DOHH2 (cell line): ENCODE results near the gene PTPN5.

Source experiments
- H3F3A ChIP-seq: fragments of 200-600 bp; sonication (generic), shearing (Covaris generic); 2 replicates; pipeline ENCODE4 v1.6.0; 2016; ENCODE audit warnings: antibody characterized with exemption, mild to moderate bottlenecking; ENCODE audit not compliant: control insufficient read depth, insufficient read depth
- H3K27ac ChIP-seq: fragments of 200-600 bp; sonication (generic); 2 replicates; pipeline ENCODE4 v1.5.1; 2014; ENCODE audit warnings: low read depth, mild to moderate bottlenecking, low read length, moderate library complexity
- H3K27me3 ChIP-seq: fragments of 200-600 bp; sonication (generic); 2 replicates; pipeline ENCODE4 v1.6.1; 2014; ENCODE audit warnings: mild to moderate bottlenecking, low read length, mixed read lengths; ENCODE audit not compliant: control insufficient read depth
- H3K36me3 ChIP-seq: fragments of 200-600 bp; sonication (generic); 2 replicates; pipeline ENCODE4 v1.6.1; 2014; ENCODE audit warnings: mild to moderate bottlenecking, low read length, moderate library complexity, mixed read lengths; ENCODE audit not compliant: control insufficient read depth
- H3K4me1 ChIP-seq: fragments of 200-600 bp; sonication (generic); 2 replicates; pipeline ENCODE4 v1.6.1; 2014; ENCODE audit warnings: mild to moderate bottlenecking, low read length, mixed read lengths; ENCODE audit not compliant: control insufficient read depth
- H3K4me2 ChIP-seq: fragments of 200-600 bp; sonication (generic); 2 replicates; pipeline ENCODE4 v1.6.0; 2014; ENCODE audit warnings: mild to moderate bottlenecking, low read length, moderate library complexity
- H3K4me3 ChIP-seq: fragments of 200-600 bp; sonication (generic); 2 replicates; pipeline ENCODE4 v1.5.1; 2014; ENCODE audit warnings: mild to moderate bottlenecking, low read length, mixed read lengths
- H3K79me2 ChIP-seq: fragments of 200-600 bp; sonication (generic); 2 replicates; pipeline ENCODE4 v1.6.1; 2014; ENCODE audit warnings: mild to moderate bottlenecking, low read length, mixed read lengths; ENCODE audit not compliant: control insufficient read depth
- H3K9me2 ChIP-seq: fragments of 200-600 bp; sonication (generic); replicated peaks from 2 replicates; pipeline ENCODE4 v1.6.1; 2014; ENCODE audit warnings: mild to moderate bottlenecking, low read length, mixed read lengths; ENCODE audit not compliant: control insufficient read depth
- H3K9me3 ChIP-seq: fragments of 200-600 bp; sonication (generic); 2 replicates; pipeline ENCODE4 v1.6.1; 2014; ENCODE audit warnings: antibody characterized with exemption, low read length, mixed read lengths; ENCODE audit not compliant: control insufficient read depth, insufficient read depth
- H4K20me1 ChIP-seq: fragments of 200-600 bp; sonication (generic); 2 replicates; pipeline ENCODE4 v1.6.0; 2014; ENCODE audit warnings: low read depth, mild to moderate bottlenecking, antibody characterized with exemption, low read length, moderate library complexity; ENCODE audit not compliant: control insufficient read depth, insufficient read depth
- CTCF ChIP-seq: fragments of 200-600 bp; sonication (generic); IDR thresholded peaks from one replicate; pipeline ENCODE4 v1.5.1; 2014; ENCODE audit warnings: antibody characterized with exemption, mild to moderate bottlenecking, low read depth, low read length; ENCODE audit not compliant: poor library complexity, severe bottlenecking
- EZH2phosphoT487 ChIP-seq: fragments of 200-600 bp; sonication (generic); IDR thresholded peaks from 2 replicates; pipeline ENCODE4 v1.6.1; 2017; ENCODE audit warnings: borderline replicate concordance, mild to moderate bottlenecking, antibody characterized with exemption, low read length, moderate library complexity, mixed read lengths

The PTPN5 gene

GRCh38 chr11:18770479-18771125 is 21.0 kb downstream of the PTPN5 start:
- H3K4me1 ChIP-seq: peaks cover 17% of the 10 kb centered on the region
- peaks cover 28% of the 10 kb centered on the region for H3K27me3 ChIP-seq
- no peaks in the 10 kb centered on the region for H3F3A ChIP-seq
- no peaks in the 10 kb centered on the region for H3K36me3 ChIP-seq
- H3K4me3 ChIP-seq: no peak overlapping the region
- no peaks in the 10 kb centered on the region for H4K20me1 ChIP-seq
- no peaks in the 10 kb centered on the region for H3K9me2 ChIP-seq
- H3K9me3 ChIP-seq: no peaks in the 10 kb centered on the region
- H3K27ac ChIP-seq: no peak overlapping the region
- H3K79me2 ChIP-seq: no peaks in the 10 kb centered on the region
- no peak for TF ChIP-seq CTCF
- TF ChIP-seq EZH2phosphoT487: no peak
- H3K4me2 ChIP-seq: no peak overlapping the region

GRCh38 chr11:18769802-18770456 is 21.7 kb downstream of the PTPN5 start:
- H4K20me1 ChIP-seq: no peaks in the 10 kb centered on the region
- no peaks in the 10 kb centered on the region for H3K79me2 ChIP-seq
- H3K9me2 ChIP-seq: no peaks in the 10 kb centered on the region
- peaks cover 28% of the 10 kb centered on the region for H3K27me3 ChIP-seq
- no peak overlapping the region for H3K27ac ChIP-seq
- H3K4me1 ChIP-seq: peaks cover 17% of the 10 kb centered on the region
- no peaks in the 10 kb centered on the region for H3K36me3 ChIP-seq
- H3K9me3 ChIP-seq: no peaks in the 10 kb centered on the region
- no peak overlapping the region for H3K4me3 ChIP-seq
- H3K4me2 ChIP-seq: no peak overlapping the region
- H3F3A ChIP-seq: no peaks in the 10 kb centered on the region
- TF ChIP-seq EZH2phosphoT487: no peak
- TF ChIP-seq CTCF: no peak

GRCh38 chr11:18768978-18769377 is 22.6 kb downstream of the PTPN5 start:
- no peak for TF ChIP-seq EZH2phosphoT487
- no peak for TF ChIP-seq CTCF
- Histone ChIP-seq H4K20me1 (no peaks in the 10 kb centered on the region), H3K9me2 (no peaks in the 10 kb centered on the region), H3K79me2 (no peaks in the 10 kb centered on the region), H3K27me3 (peaks cover 28% of the 10 kb centered on the region), H3K27ac (no peak overlapping the region), H3K36me3 (no peaks in the 10 kb centered on the region), H3K4me2 (no peak overlapping the region), H3K4me1 (peaks cover 17% of the 10 kb centered on the region), H3K9me3 (no peaks in the 10 kb centered on the region), H3K4me3 (no peak overlapping the region), H3F3A (no peaks in the 10 kb centered on the region)
